Measurements from ENCODE around the gene PALLD. TPM values are rescaled to one million over a fixed set of nuclear protein-coding genes. Genes with fewer than 3 reads are reported as not detected.

The PALLD gene
- total RNA-seq, 1 donor from 2014 or later: 16.4 TPM

- no peaks in the 10 kb centered on the region for H3K9me3 Mint-ChIP-seq (ENCODE audit: unreplicated experiment)
- no peaks in the 10 kb centered on the region for H3K36me3 Mint-ChIP-seq (ENCODE audit: low read depth, unreplicated experiment)
- H3K27me3 Mint-ChIP-seq (ENCODE audit: unreplicated experiment): no peaks in the 10 kb centered on the region
- H3K27ac Mint-ChIP-seq (ENCODE audit: unreplicated experiment): no peak overlapping the region
- H3K4me1 Mint-ChIP-seq (ENCODE audit: unreplicated experiment): no peaks in the 10 kb centered on the region
- DNase-seq (ENCODE audit: low spot score): no peak
- H3K4me3 Mint-ChIP-seq (ENCODE audit: unreplicated experiment): no peak overlapping the region
- no peak for TF ChIP-seq CTCF (IDR thresholded peaks at IDR 0.05; ENCODE audit: unreplicated experiment)
Measured at GRCh38 chr4:168722391-168722790, 225.5 kb downstream of the PALLD start.

GRCh38 chr4:168723020-168723419, 226.2 kb downstream of the PALLD start:
- Mint-ChIP-seq H3K4me1 (ENCODE audit: unreplicated experiment) (no peaks in the 10 kb centered on the region), H3K9me3 (ENCODE audit: unreplicated experiment) (no peaks in the 10 kb centered on the region), H3K36me3 (ENCODE audit: low read depth, unreplicated experiment) (no peaks in the 10 kb centered on the region), H3K4me3 (ENCODE audit: unreplicated experiment) (no peak overlapping the region), H3K27ac (ENCODE audit: unreplicated experiment) (no peak overlapping the region), H3K27me3 (ENCODE audit: unreplicated experiment) (no peaks in the 10 kb centered on the region)
- DNase-seq (ENCODE audit: low spot score): no peak
- no peak for TF ChIP-seq CTCF (IDR thresholded peaks at IDR 0.05; ENCODE audit: unreplicated experiment)

- Mint-ChIP-seq H3K9me3 (ENCODE audit: unreplicated experiment) (no peaks in the 10 kb centered on the region), H3K27me3 (ENCODE audit: unreplicated experiment) (no peaks in the 10 kb centered on the region), H3K4me3 (ENCODE audit: unreplicated experiment) (no peak overlapping the region), H3K27ac (ENCODE audit: unreplicated experiment) (no peak overlapping the region), H3K36me3 (ENCODE audit: low read depth, unreplicated experiment) (no peaks in the 10 kb centered on the region), H3K4me1 (ENCODE audit: unreplicated experiment) (no peaks in the 10 kb centered on the region)
- DNase-seq (ENCODE audit: low spot score): no peak
- no peak for TF ChIP-seq CTCF (IDR thresholded peaks at IDR 0.05; ENCODE audit: unreplicated experiment)
Measured at GRCh38 chr4:168723569-168723968, 226.7 kb downstream of the PALLD start.

GRCh38 chr4:168724243-168724642, 227.4 kb downstream of the PALLD start:
- no peaks in the 10 kb centered on the region for H3K4me1 Mint-ChIP-seq (ENCODE audit: unreplicated experiment)
- H3K36me3 Mint-ChIP-seq (ENCODE audit: low read depth, unreplicated experiment): no peaks in the 10 kb centered on the region
- DNase-seq (ENCODE audit: low spot score): no peak

More at GRCh38 chr4:168724243-168724642, 227.4 kb downstream of the PALLD start:
- H3K4me3 Mint-ChIP-seq (ENCODE audit: unreplicated experiment): no peak overlapping the region
- TF ChIP-seq CTCF (IDR thresholded peaks at IDR 0.05; ENCODE audit: unreplicated experiment): no peak
- H3K9me3 Mint-ChIP-seq (ENCODE audit: unreplicated experiment): no peaks in the 10 kb centered on the region
- H3K27ac Mint-ChIP-seq (ENCODE audit: unreplicated experiment): no peak overlapping the region
- H3K27me3 Mint-ChIP-seq (ENCODE audit: unreplicated experiment): no peaks in the 10 kb centered on the region
